ENCODE measurements around the gene SAMD4B.

Gene SAMD4B

DNA sequence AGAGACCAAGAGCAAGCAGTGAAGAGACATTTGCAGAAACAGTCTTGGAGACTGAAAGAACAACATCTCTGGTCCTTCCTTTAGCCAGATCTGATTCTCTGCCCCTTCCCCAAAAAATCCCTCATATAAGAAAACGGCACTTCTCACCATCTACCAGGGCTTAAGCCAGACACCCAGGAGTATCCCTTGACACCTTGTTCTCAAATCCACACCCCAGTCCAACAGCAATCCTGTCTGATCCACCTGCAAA, 68.5 kb downstream of the SAMD4B start:
- no peak overlapping the region for H2AFZ ChIP-seq (ENCODE audit: low read length)
- H3K4me3 ChIP-seq (ENCODE audit: low read length), result no peak overlapping the region

DNA sequence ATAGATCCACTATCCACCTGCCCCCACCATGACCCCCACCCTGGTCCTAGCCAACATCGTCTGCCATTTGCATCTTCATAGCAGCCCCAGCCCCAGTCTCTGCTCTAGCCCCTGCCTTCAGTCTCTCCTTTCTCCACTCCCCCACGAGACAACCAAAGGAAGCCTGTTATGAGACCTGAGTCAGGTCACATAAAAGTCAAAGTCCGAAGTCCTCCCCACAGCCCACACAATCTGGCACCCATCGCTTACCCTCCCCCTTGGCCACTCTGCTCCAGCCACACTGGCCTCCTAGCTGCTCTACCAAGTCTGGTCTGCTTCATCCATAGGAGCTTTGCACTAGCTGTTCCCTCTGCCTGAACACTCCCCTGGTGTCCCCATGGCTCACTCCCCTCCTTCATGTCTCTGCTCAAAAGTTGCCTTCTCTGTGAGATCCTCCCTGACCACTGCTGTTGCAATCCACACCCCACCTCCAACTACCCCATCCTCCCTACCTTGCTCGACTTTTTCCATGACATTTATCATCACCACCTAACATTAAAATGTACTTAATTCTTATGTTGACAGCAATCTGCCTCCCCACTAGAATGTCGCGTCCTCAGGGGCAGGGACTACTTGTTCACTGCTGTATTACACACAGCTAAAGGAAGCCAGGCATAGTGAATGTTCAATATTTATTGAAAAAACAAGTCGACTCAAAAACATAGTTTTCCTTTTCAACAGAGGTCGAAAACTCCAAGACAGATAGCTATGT, 69.0 kb downstream of the SAMD4B start:
- TF ChIP-seq EZH2 (optimal IDR thresholded peaks at IDR 0.05; ENCODE audit: low read depth, low read length), result no peak
- TF ChIP-seq, protein P1, sequence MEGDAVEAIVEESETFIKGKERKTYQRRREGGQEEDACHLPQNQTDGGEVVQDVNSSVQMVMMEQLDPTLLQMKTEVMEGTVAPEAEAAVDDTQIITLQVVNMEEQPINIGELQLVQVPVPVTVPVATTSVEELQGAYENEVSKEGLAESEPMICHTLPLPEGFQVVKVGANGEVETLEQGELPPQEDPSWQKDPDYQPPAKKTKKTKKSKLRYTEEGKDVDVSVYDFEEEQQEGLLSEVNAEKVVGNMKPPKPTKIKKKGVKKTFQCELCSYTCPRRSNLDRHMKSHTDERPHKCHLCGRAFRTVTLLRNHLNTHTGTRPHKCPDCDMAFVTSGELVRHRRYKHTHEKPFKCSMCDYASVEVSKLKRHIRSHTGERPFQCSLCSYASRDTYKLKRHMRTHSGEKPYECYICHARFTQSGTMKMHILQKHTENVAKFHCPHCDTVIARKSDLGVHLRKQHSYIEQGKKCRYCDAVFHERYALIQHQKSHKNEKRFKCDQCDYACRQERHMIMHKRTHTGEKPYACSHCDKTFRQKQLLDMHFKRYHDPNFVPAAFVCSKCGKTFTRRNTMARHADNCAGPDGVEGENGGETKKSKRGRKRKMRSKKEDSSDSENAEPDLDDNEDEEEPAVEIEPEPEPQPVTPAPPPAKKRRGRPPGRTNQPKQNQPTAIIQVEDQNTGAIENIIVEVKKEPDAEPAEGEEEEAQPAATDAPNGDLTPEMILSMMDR (IDR thresholded peaks at IDR 0.05; ENCODE audit: low read length), result no peak
- no peak for TF ChIP-seq EZH2phosphoT487 (IDR thresholded peaks at IDR 0.05; ENCODE audit: low read length)
- H3K4me3 ChIP-seq (ENCODE audit: low read length), result peak overlapping the region; percentile 17; the same call in 1 of the 2 replicates
- no peaks in the 10 kb centered on the region for H3K9me3 ChIP-seq (replicated peaks; ENCODE audit: insufficient read depth, low read length)
- peaks cover 52% of the 10 kb centered on the region for H3F3A ChIP-seq (ENCODE audit: insufficient read depth, low read length)
- H2AFZ ChIP-seq (ENCODE audit: low read length), result no peak overlapping the region
- H3K4me1 ChIP-seq (ENCODE audit: low read length), result peaks cover 15% of the 10 kb centered on the region
- H3K36me3 ChIP-seq (replicated peaks; ENCODE audit: insufficient read depth, low read length), result peaks cover 12% of the 10 kb centered on the region; the same call in 1 of the 2 replicates
- H4K20me1 ChIP-seq (ENCODE audit: insufficient read depth, low read length), result peaks cover 20% of the 10 kb centered on the region; the same call in 1 of the 2 replicates
- no peaks in the 10 kb centered on the region for H3K27me3 ChIP-seq (replicated peaks; ENCODE audit: insufficient read depth, low read length)
- H3K27ac ChIP-seq (ENCODE audit: low read length), result peak overlapping the region; percentile 100; the same call in 1 of the 2 replicates
- H3K9me2 ChIP-seq (replicated peaks; ENCODE audit: insufficient read depth, low read length), result no peaks in the 10 kb centered on the region
- peak overlapping the region; percentile 99; the same call in 1 of the 2 replicates for H3K9ac ChIP-seq (ENCODE audit: low read length)
- DNase-seq, result peak; percentile 27
- peaks cover 24% of the 10 kb centered on the region for H3K79me2 ChIP-seq (ENCODE audit: low read length)
- H3K4me2 ChIP-seq (ENCODE audit: low read depth, low read length), result peak overlapping the region; percentile 47

More for the DNA sequence above, 68.5 kb downstream of the SAMD4B start:
- Histone ChIP-seq H3K79me2 (ENCODE audit: low read length) (peaks cover 24% of the 10 kb centered on the region), H4K20me1 (ENCODE audit: insufficient read depth, low read length) (peaks cover 20% of the 10 kb centered on the region; the same call in 1 of the 2 replicates), H3K36me3 (replicated peaks; ENCODE audit: insufficient read depth, low read length) (peaks cover 12% of the 10 kb centered on the region; the same call in 1 of the 2 replicates), H3K4me2 (ENCODE audit: low read depth, low read length) (peak overlapping the region; percentile 47), H3K27me3 (replicated peaks; ENCODE audit: insufficient read depth, low read length) (no peaks in the 10 kb centered on the region), H3K27ac (ENCODE audit: low read length) (peak overlapping the region; percentile 100; the same call in 1 of the 2 replicates), H3K9me2 (replicated peaks; ENCODE audit: insufficient read depth, low read length) (no peaks in the 10 kb centered on the region), H3K9me3 (replicated peaks; ENCODE audit: insufficient read depth, low read length) (no peaks in the 10 kb centered on the region), H3K9ac (ENCODE audit: low read length) (peak overlapping the region; percentile 99; the same call in 1 of the 2 replicates), H3F3A (ENCODE audit: insufficient read depth, low read length) (peaks cover 57% of the 10 kb centered on the region), H3K4me1 (ENCODE audit: low read length) (peaks cover 15% of the 10 kb centered on the region)
- TF ChIP-seq EZH2phosphoT487 (IDR thresholded peaks at IDR 0.05; ENCODE audit: low read length) (no peak), EZH2 (optimal IDR thresholded peaks at IDR 0.05; ENCODE audit: low read depth, low read length) (no peak)
- TF ChIP-seq, protein P1 (IDR thresholded peaks at IDR 0.05; ENCODE audit: low read length), result no peak
- no peak for DNase-seq

DNA sequence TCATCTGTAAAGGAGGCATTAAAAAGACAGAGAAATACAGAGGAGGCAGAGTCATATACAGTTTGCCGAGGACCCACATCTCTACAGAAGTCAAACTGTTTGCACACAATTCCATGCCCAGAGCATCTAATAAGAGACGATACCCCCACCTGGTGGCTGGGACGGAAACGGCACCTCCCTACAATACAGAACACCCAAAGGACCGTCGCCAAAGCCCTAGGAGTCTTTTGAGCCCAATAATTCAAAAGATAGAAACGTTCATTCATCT, 69.5 kb downstream of the SAMD4B start:
- no peaks in the 10 kb centered on the region for H3K9me2 ChIP-seq (replicated peaks; ENCODE audit: insufficient read depth, low read length)
- peaks cover 20% of the 10 kb centered on the region; the same call in 1 of the 2 replicates for H4K20me1 ChIP-seq (ENCODE audit: insufficient read depth, low read length)
- peak; percentile 91 for DNase-seq
- H3K9ac ChIP-seq (ENCODE audit: low read length), result peak overlapping the region; percentile 99; the same call in 1 of the 2 replicates
- H3K4me1 ChIP-seq (ENCODE audit: low read length), result peaks cover 15% of the 10 kb centered on the region
- no peaks in the 10 kb centered on the region for H3K9me3 ChIP-seq (replicated peaks; ENCODE audit: insufficient read depth, low read length)
- peaks cover 22% of the 10 kb centered on the region for H3K79me2 ChIP-seq (ENCODE audit: low read length)
- peak overlapping the region; percentile 47 for H3K4me2 ChIP-seq (ENCODE audit: low read depth, low read length)
- no peak for TF ChIP-seq EZH2phosphoT487 (IDR thresholded peaks at IDR 0.05; ENCODE audit: low read length)
- TF ChIP-seq, protein P1 (IDR thresholded peaks at IDR 0.05; ENCODE audit: low read length), result peak; percentile 96
- H2AFZ ChIP-seq (ENCODE audit: low read length), result no peak overlapping the region
- H3K4me3 ChIP-seq (ENCODE audit: low read length), result peak overlapping the region; percentile 17
- peaks cover 49% of the 10 kb centered on the region for H3F3A ChIP-seq (ENCODE audit: insufficient read depth, low read length)
- no peaks in the 10 kb centered on the region for H3K27me3 ChIP-seq (replicated peaks; ENCODE audit: insufficient read depth, low read length)
- peak overlapping the region; percentile 100; the same call in 1 of the 2 replicates for H3K27ac ChIP-seq (ENCODE audit: low read length)
- H3K36me3 ChIP-seq (replicated peaks; ENCODE audit: insufficient read depth, low read length), result peaks cover 12% of the 10 kb centered on the region; the same call in 1 of the 2 replicates
